Mucosa of stomach (tissue), 1 donor: ENCODE results near the gene LDLRAP1.

Source experiments
- H3K27me3 ChIP-seq: one replicate; pipeline ENCODE4 v1.7.0; 2013; ENCODE audit warnings: mild to moderate bottlenecking, low read length; ENCODE audit not compliant: control insufficient read depth, insufficient read depth
- H3K36me3 ChIP-seq: one replicate; pipeline ENCODE4 v1.7.0; 2013; ENCODE audit warnings: low read length; ENCODE audit not compliant: control insufficient read depth, insufficient read depth
- H3K4me1 ChIP-seq: one replicate; pipeline ENCODE4 v1.7.0; 2013; ENCODE audit warnings: mild to moderate bottlenecking, low read length; ENCODE audit not compliant: control insufficient read depth, insufficient read depth
- H3K4me3 ChIP-seq: one replicate; pipeline ENCODE4 v1.7.0; 2013; ENCODE audit warnings: low read length
- H3K9ac ChIP-seq: one replicate; pipeline ENCODE4 v1.7.0; 2013; ENCODE audit warnings: mild to moderate bottlenecking, low read length, moderate library complexity
- H3K9me3 ChIP-seq: one replicate; pipeline ENCODE4 v1.7.0; 2013; ENCODE audit warnings: mild to moderate bottlenecking, low read length, moderate library complexity; ENCODE audit not compliant: control insufficient read depth
- donor health status: Pancreatic carcinoma.

Gene LDLRAP1

DNA sequence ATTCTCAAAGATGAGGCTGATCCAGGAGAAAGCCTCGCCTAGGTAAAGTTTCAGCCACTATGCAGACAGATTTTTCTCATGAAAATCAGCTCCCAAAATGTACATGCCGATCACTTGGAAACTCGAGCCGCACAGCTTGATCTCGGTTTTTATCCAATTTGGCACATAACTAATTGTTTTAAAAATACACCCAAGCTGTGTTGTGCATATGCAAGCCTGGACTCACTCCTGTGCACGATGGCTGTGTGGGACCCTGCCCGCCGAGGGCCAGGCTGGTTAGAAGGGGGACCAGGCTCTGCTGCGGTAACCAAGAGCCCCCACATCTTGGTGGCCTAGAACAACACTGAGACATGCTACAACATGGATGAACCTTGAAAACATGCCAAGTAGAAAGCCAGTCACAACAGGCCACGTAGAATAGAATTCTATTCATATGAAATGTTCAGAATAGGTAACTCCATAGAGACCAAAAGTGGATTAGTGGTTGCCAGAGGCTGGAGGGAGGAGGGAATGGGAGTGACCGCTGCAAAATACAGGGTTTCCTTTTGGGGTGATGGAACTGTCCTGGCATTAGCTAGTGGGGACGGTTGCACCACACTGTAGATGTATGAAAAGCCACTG lies 16.1 kb upstream of the LDLRAP1 start:
- Histone ChIP-seq H3K9ac (no peak overlapping the region), H3K9me3 (no peaks in the 10 kb centered on the region), H3K4me1 (no peaks in the 10 kb centered on the region), H3K36me3 (no peaks in the 10 kb centered on the region), H3K4me3 (no peak overlapping the region), H3K27me3 (no peaks in the 10 kb centered on the region)

- Histone ChIP-seq H3K36me3 (no peaks in the 10 kb centered on the region), H3K9me3 (no peaks in the 10 kb centered on the region), H3K4me1 (no peaks in the 10 kb centered on the region), H3K27me3 (no peaks in the 10 kb centered on the region), H3K4me3 (no peak overlapping the region), H3K9ac (no peak overlapping the region)
These were observed 15.3 kb upstream of the LDLRAP1 start for GRCh38 chr1:25527946-25528595.

- no peaks in the 10 kb centered on the region for H3K36me3 ChIP-seq
- no peaks in the 10 kb centered on the region for H3K9me3 ChIP-seq
- H3K4me3 ChIP-seq, result no peak overlapping the region
- no peak overlapping the region for H3K9ac ChIP-seq
- no peaks in the 10 kb centered on the region for H3K27me3 ChIP-seq
- H3K4me1 ChIP-seq, result no peaks in the 10 kb centered on the region
These were observed 14.4 kb upstream of the LDLRAP1 start for GRCh38 chr1:25528881-25529517.

- no peaks in the 10 kb centered on the region for H3K27me3 ChIP-seq
- no peaks in the 10 kb centered on the region for H3K36me3 ChIP-seq
- H3K4me1 ChIP-seq, result no peaks in the 10 kb centered on the region
- no peaks in the 10 kb centered on the region for H3K9me3 ChIP-seq
- no peak overlapping the region for H3K9ac ChIP-seq
- H3K4me3 ChIP-seq, result no peak overlapping the region
These were observed 13.8 kb upstream of the LDLRAP1 start for GRCh38 chr1:25529518-25530185.

DNA sequence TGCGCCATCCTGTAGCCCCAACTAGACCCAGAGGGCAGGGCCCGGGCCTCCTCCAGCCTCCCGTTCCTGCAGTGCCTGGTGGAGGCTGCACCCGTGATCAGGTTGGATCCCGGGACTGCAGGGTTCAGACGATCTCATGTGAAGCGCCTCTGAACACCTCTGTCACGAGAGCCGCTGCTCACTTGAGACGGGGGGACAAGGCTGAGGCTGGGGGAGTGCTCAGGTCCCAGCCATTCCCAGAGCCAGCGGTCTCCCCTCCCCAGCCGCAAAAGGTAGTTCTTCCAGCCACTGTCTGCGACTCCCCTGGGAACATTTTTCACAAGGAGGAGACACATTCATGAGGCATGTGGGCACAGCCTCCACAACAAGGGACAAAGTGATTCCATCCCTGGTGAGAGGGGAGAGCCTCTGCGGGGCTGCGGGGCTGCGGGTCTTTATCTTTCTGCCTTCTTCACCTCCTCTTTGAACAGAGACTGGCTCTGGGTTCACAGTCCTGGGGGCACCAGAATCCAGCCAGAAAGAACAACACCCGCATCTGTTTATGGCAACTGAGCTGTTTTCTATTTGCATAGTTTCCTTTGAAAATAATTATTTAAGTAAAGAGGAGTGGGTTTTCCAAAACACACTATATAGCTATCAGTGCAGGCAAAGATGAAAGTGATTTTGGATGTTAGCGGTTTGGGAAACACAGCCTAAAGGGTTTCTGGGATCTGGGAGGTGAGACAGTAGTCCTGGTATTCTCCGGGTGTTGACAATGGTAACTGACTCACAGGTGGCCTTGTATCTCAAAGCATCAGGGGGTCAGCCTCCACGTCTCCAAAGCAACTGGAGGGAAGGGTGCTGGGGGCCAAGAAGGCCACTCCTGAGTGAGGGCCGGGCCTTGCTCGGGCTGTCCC lies 13.0 kb upstream of the LDLRAP1 start:
- Histone ChIP-seq H3K36me3 (no peaks in the 10 kb centered on the region), H3K9ac (no peak overlapping the region), H3K4me1 (no peaks in the 10 kb centered on the region), H3K27me3 (no peaks in the 10 kb centered on the region), H3K4me3 (no peak overlapping the region), H3K9me3 (no peaks in the 10 kb centered on the region)

DNA sequence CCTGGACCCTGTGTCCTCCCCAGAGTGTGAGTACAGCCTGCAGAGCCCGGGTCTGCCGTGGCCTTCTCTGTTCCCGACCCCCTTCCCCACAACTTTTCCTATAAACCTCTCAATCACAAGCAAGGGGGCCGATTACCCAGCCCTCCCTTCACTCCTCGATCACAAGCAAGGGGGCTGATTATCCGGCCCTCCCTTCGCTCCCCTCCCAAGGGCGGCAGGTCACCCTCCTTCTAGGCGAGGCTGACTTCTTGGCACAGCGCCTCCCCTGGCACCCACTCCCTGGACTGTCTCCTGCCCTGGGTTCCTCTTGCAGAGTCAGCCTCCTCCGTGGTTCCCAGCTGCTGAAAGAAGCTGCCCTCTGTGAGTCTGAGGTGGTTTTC lies 12.3 kb upstream of the LDLRAP1 start:
- H3K27me3 ChIP-seq, result no peaks in the 10 kb centered on the region
- H3K9me3 ChIP-seq, result no peaks in the 10 kb centered on the region
- H3K4me1 ChIP-seq, result no peaks in the 10 kb centered on the region
- H3K36me3 ChIP-seq, result no peaks in the 10 kb centered on the region
- H3K4me3 ChIP-seq, result no peak overlapping the region
- no peak overlapping the region for H3K9ac ChIP-seq

- Histone ChIP-seq H3K4me1 (no peaks in the 10 kb centered on the region), H3K4me3 (no peak overlapping the region), H3K9ac (no peak overlapping the region), H3K36me3 (no peaks in the 10 kb centered on the region), H3K27me3 (no peaks in the 10 kb centered on the region), H3K9me3 (no peaks in the 10 kb centered on the region)
These were observed 10.4 kb upstream of the LDLRAP1 start for GRCh38 chr1:25532970-25533369.

GRCh38 chr1:25533775-25534409 lies 9.5 kb upstream of the LDLRAP1 start:
- H3K4me3 ChIP-seq, result no peak overlapping the region
- no peaks in the 10 kb centered on the region for H3K27me3 ChIP-seq
- H3K36me3 ChIP-seq, result no peaks in the 10 kb centered on the region
- no peak overlapping the region for H3K9ac ChIP-seq
- no peaks in the 10 kb centered on the region for H3K4me1 ChIP-seq
- H3K9me3 ChIP-seq, result no peaks in the 10 kb centered on the region

GRCh38 chr1:25534410-25534788 lies 9.0 kb upstream of the LDLRAP1 start:
- Histone ChIP-seq H3K4me1 (no peaks in the 10 kb centered on the region), H3K36me3 (no peaks in the 10 kb centered on the region), H3K27me3 (no peaks in the 10 kb centered on the region), H3K4me3 (no peak overlapping the region), H3K9me3 (no peaks in the 10 kb centered on the region), H3K9ac (no peak overlapping the region)

- Histone ChIP-seq H3K9me3 (no peaks in the 10 kb centered on the region), H3K4me3 (no peak overlapping the region), H3K9ac (no peak overlapping the region), H3K27me3 (no peaks in the 10 kb centered on the region), H3K4me1 (no peaks in the 10 kb centered on the region), H3K36me3 (no peaks in the 10 kb centered on the region)
These were observed 7.3 kb upstream of the LDLRAP1 start for GRCh38 chr1:25536124-25536523.

- H3K4me3 ChIP-seq, result no peak overlapping the region
- H3K36me3 ChIP-seq, result no peaks in the 10 kb centered on the region
- no peaks in the 10 kb centered on the region for H3K9me3 ChIP-seq
- no peak overlapping the region for H3K9ac ChIP-seq
- no peaks in the 10 kb centered on the region for H3K27me3 ChIP-seq
- no peaks in the 10 kb centered on the region for H3K4me1 ChIP-seq
These were observed 6.1 kb upstream of the LDLRAP1 start for GRCh38 chr1:25537153-25537831.
